B cell (primary cell): ENCODE results near the gene GPX6. TPM values are rescaled to one million over a fixed set of nuclear protein-coding genes. Genes with fewer than 3 reads are reported as not detected.

Source experiments
- ATAC-seq: fragments of 200-7000 bp; cut with Tn5 transposase; one replicate; pipeline ENCODE4 v1.10.0; 2021; ENCODE audit warnings: low read depth, mild to moderate bottlenecking, moderate number of reproducible peaks, moderate library complexity
- CTCF ChIA-PET: fragments of 350-600 bp; sonication (Branson Sonifier 250); formaldehyde crosslinking; loops from one replicate; lab custom pipeline; 2021; ENCODE audit warnings: antibody characterized with exemption, inconsistent platforms; lab: Charles Lee
- POLR2A ChIA-PET: fragments of 350-600 bp; sonication (Branson Sonifier 250); formaldehyde crosslinking; loops from one replicate; lab custom pipeline; 2021; ENCODE audit warnings: antibody characterized with exemption; lab: Charles Lee
- DNase-seq: peaks from one replicate; pipeline ENCODE4 v3.0.0; 2013
- H2AFZ ChIP-seq: 2 replicates; pipeline ENCODE4 v1.6.1; 2012; ENCODE audit warnings: mild to moderate bottlenecking, low read depth, low read length; ENCODE audit not compliant: insufficient read depth, poor library complexity, severe bottlenecking
- H3K27ac ChIP-seq, 2 donors: 1 replicate in 1 of 2; 2 replicates in 1 of 2; pipeline ENCODE4 v1.5.1; 2012 to 2013; ENCODE audit warnings: low read length in 2 of 2, mild to moderate bottlenecking in 2 of 2, moderate library complexity in 1 of 2
- H3K27me3 ChIP-seq, 4 experiments: fragments of 200-600 bp in 1 of 4; sonication (generic) in 1 of 4; replicated peaks in 1 of 4; 1 replicate in 2 of 4; 2 replicates in 2 of 4; pipeline versions ENCODE4 v1.6.1 to v1.7.0; 2013 to 2016; ENCODE audit warnings: low read length in 3 of 4, mild to moderate bottlenecking in 2 of 4, mixed read lengths in 1 of 4, moderate library complexity in 1 of 4; ENCODE audit not compliant: insufficient read depth in 4 of 4, control insufficient read depth in 3 of 4; ENCODE audit errors: control extremely low read depth in 1 of 4
- H3K36me3 ChIP-seq, 2 experiments: replicated peaks in 1 of 2; 1 replicate in 1 of 2; 2 replicates in 1 of 2; pipeline versions ENCODE4 v1.6.1 to v1.7.1; 2013; ENCODE audit warnings: low read length in 1 of 2; ENCODE audit not compliant: insufficient read depth in 2 of 2, control insufficient read depth in 1 of 2; ENCODE audit errors: control extremely low read depth in 1 of 2, extremely low read depth in 1 of 2
- H3K4me1 ChIP-seq, 2 donors: fragments of 200-600 bp in 1 of 2; sonication (generic) in 1 of 2; 1 replicate in 1 of 2; 2 replicates in 1 of 2; pipeline versions ENCODE4 v1.5.1 to v1.6.1; 2013 to 2017; ENCODE audit warnings: low read length in 2 of 2; ENCODE audit not compliant: control insufficient read depth in 2 of 2, insufficient read depth in 2 of 2
- H3K4me2 ChIP-seq: replicated peaks from 2 replicates; pipeline ENCODE3; 2012; ENCODE audit warnings: mild to moderate bottlenecking, low read depth, low read length; ENCODE audit not compliant: poor library complexity, severe bottlenecking
- H3K4me3 ChIP-seq, 5 experiments: fragments of 200-600 bp in 1 of 5; sonication (generic) in 1 of 5; 1 replicate in 3 of 5; 2 replicates in 2 of 5; pipeline versions ENCODE4 v1.5.1 to v1.7.0; 2011 to 2016; ENCODE audit warnings: low read length in 4 of 5, mild to moderate bottlenecking in 4 of 5, low read depth in 2 of 5, control low read depth in 1 of 5, moderate library complexity in 1 of 5; ENCODE audit not compliant: insufficient read depth in 1 of 5; ENCODE audit errors: control extremely low read depth in 1 of 5, extremely low read depth in 1 of 5
- H3K79me2 ChIP-seq: fragments of 200-600 bp; sonication (generic); one replicate; pipeline ENCODE4 v1.6.0; 2016; ENCODE audit warnings: low read length; ENCODE audit not compliant: control insufficient read depth, insufficient read depth
- H3K9ac ChIP-seq: fragments of 200-600 bp; sonication (generic); 2 replicates; pipeline ENCODE4 v1.6.1; 2017; ENCODE audit warnings: mild to moderate bottlenecking, low read length, moderate library complexity
- H3K9me3 ChIP-seq, 3 donors: one replicate each; pipeline versions ENCODE4 v1.6.1 to v1.7.1; 2013; ENCODE audit warnings: low read length in 2 of 3; ENCODE audit not compliant: control insufficient read depth in 2 of 3, insufficient read depth in 1 of 3; ENCODE audit errors: control extremely low read depth in 1 of 3
- H4K20me1 ChIP-seq: 2 replicates; pipeline ENCODE4 v1.6.0; 2012; ENCODE audit warnings: mild to moderate bottlenecking, low read length; ENCODE audit not compliant: insufficient read depth, control insufficient read depth, poor library complexity, severe bottlenecking
- H3K27ac Mint-ChIP-seq: one replicate; pipeline ENCODE4 v1.8.0; 2021; ENCODE audit warnings: mixed read lengths
- H3K27me3 Mint-ChIP-seq: one replicate; pipeline ENCODE4 v1.8.0; 2021; ENCODE audit warnings: mixed read lengths
- H3K4me1 Mint-ChIP-seq: one replicate; pipeline ENCODE4 v1.8.0; 2021; ENCODE audit warnings: mixed read lengths
- H3K4me3 Mint-ChIP-seq: one replicate; pipeline ENCODE4 v1.8.0; 2021; ENCODE audit warnings: mixed read lengths
- H3K9me3 Mint-ChIP-seq: one replicate; pipeline ENCODE4 v1.8.0; 2022; ENCODE audit warnings: mixed read lengths; ENCODE audit not compliant: insufficient read depth
- EZH2 ChIP-seq: IDR thresholded peaks from 2 replicates; pipeline ENCODE4 v1.6.1; 2012; ENCODE audit warnings: borderline replicate concordance, low read depth, mild to moderate bottlenecking, moderate library complexity, low read length; ENCODE audit not compliant: insufficient read depth, poor library complexity, severe bottlenecking
- WGBS: methylation state at CpG from one replicate; pipeline ENCODE4 v1.1.5; 2013; ENCODE audit warnings: missing lambda C conversion rate; ENCODE audit not compliant: insufficient coverage; 5-methylcytosine and 5-hydroxymethylcytosine counted together
- intact Hi-C: fragments of 100-400 bp; cut with micrococcal nuclease; formaldehyde crosslinking; loops from one replicate; pipeline ENCODE4 v1.10.0; 2022
- polyA plus RNA-seq: library from polyadenylated mRNA; depleted of rRNA; stranded (reverse); fragments of >200 nt; gene quantifications from 2 replicates; pipeline ENCODE4 v1.2.3, GENCODE V29; 2012
- total RNA-seq, 2 donors: library from RNA; stranded (reverse); fragments of 120-200 nt in 1 of 2; gene quantifications; 1 replicate in 1 of 2; 2 replicates in 1 of 2; pipeline versions ENCODE4 v1.2.3 to v1.2.4, GENCODE V29; 2013 to 2022
- TF ChIP-seq, protein P1 (sequence below): fragments of 200-600 bp; IDR thresholded peaks from one replicate; pipeline ENCODE4 v1.8.0; 2022; ENCODE audit warnings: antibody characterized with exemption, mild to moderate bottlenecking

The GPX6 gene
- total and polyA plus RNA-seq, 2 donors (not counting 1 experiment from before 2014, with no cell fraction given): not detected

DNA sequence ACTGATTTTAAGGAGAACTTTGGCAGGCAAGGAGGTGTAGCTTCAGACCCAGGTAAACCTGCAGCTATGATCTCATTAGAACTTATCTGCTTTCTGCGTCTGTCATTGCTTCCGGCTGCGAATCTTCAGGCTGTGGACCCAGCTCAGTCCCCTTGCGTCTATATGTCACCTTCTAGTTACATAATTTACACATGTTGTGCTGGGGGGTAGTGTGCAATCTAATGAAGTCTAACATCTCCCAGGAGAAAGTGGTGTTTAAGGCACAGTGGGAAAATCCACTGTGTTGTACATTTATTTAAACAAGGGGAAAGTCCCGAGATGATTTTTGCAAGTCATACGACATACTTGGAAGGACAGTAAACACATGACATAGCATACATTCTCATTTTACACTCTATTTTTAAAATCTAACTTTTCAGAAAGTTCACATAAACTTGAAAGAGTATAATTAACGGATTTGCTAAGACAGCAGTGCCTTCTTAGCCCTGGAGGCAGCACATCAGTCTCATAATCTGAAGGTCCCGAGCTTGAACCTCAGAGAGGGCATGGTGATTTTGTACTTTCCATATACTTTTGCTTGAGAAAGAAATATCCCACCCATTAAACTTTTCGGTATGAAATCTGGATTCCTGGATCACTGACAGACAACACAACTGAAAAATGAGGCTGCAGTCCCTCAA is 35.2 kb downstream of the GPX6 start:
- H4K20me1 ChIP-seq: no peaks in the 10 kb centered on the region
- Mint-ChIP-seq H3K4me3 (no peak overlapping the region), H3K9me3 (no peaks in the 10 kb centered on the region), H3K27me3 (peaks cover 66% of the 10 kb centered on the region), H3K27ac (no peak overlapping the region), H3K4me1 (peaks cover 4% of the 10 kb centered on the region)
- no peak overlapping the region for H3K9ac ChIP-seq
- no peaks in the 10 kb centered on the region for H3K36me3 ChIP-seq
- ATAC-seq (no peak), DNase-seq (no peak)
- intact Hi-C loops: no loop called here
- 93% methylated on average over 3 of the region's 9 CpGs for WGBS
- H3K9me3 ChIP-seq: peaks cover 0 to 3% (median 2%) of the 10 kb centered on the region in 3 donors
- no peak overlapping the region for H3K4me2 ChIP-seq
- no peak overlapping the region for H3K4me3 ChIP-seq
- H3K27me3 ChIP-seq: peaks cover 0 to 22% (median 12%) of the 10 kb centered on the region in 4 experiments
- H2AFZ ChIP-seq: no peak overlapping the region
- no peak for TF ChIP-seq EZH2
- TF ChIP-seq, protein P1, sequence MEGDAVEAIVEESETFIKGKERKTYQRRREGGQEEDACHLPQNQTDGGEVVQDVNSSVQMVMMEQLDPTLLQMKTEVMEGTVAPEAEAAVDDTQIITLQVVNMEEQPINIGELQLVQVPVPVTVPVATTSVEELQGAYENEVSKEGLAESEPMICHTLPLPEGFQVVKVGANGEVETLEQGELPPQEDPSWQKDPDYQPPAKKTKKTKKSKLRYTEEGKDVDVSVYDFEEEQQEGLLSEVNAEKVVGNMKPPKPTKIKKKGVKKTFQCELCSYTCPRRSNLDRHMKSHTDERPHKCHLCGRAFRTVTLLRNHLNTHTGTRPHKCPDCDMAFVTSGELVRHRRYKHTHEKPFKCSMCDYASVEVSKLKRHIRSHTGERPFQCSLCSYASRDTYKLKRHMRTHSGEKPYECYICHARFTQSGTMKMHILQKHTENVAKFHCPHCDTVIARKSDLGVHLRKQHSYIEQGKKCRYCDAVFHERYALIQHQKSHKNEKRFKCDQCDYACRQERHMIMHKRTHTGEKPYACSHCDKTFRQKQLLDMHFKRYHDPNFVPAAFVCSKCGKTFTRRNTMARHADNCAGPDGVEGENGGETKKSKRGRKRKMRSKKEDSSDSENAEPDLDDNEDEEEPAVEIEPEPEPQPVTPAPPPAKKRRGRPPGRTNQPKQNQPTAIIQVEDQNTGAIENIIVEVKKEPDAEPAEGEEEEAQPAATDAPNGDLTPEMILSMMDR: no peak
- no peak overlapping the region for H3K27ac ChIP-seq
- peaks cover 0 to 3% of the 10 kb centered on the region in 2 donors for H3K4me1 ChIP-seq
- no peaks in the 10 kb centered on the region for H3K79me2 ChIP-seq
- ChIA-PET CTCF (no interaction called here), POLR2A (no interaction called here)

DNA sequence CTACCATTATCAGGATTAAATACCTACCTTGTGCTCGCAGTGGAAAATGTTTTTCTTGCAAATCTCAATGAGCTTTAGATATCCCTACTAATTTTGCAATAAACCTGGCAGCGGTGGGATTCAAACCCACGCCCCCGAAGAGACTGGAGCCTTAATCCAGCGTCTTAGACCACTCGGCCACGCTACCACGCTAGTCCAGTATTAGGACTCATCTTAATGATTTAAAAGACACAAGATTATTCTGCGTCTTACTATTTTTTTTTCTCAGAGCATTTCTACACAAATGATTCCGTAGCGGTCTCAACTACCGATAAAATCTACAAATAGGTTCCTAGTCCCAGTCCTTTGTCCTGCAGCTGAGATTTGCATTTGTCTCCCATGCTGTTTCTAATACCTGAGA is 37.1 kb downstream of the GPX6 start:
- ChIA-PET POLR2A (no interaction called here), CTCF (interaction anchor here (0.5 kb wide), 1 partner anchor 869 kb away, joined by 3 read pairs; no protein-coding TSS in a partner anchor)
- Histone ChIP-seq H3K36me3 (no peaks in the 10 kb centered on the region), H3K27me3 (peaks cover 0 to 36% (median 23%) of the 10 kb centered on the region in 4 experiments), H3K4me1 (peaks cover 3 to 8% of the 10 kb centered on the region in 2 donors), H3K79me2 (no peaks in the 10 kb centered on the region), H2AFZ (no peak overlapping the region), H4K20me1 (no peaks in the 10 kb centered on the region), H3K27ac (no peak overlapping the region), H3K9me3 (peaks cover 0 to 2% (median 0%) of the 10 kb centered on the region in 3 donors), H3K4me2 (no peak overlapping the region), H3K4me3 (no peak overlapping the region), H3K9ac (no peak overlapping the region)
- Mint-ChIP-seq H3K4me1 (peaks cover 7% of the 10 kb centered on the region), H3K9me3 (no peaks in the 10 kb centered on the region), H3K27me3 (peaks cover 74% of the 10 kb centered on the region), H3K27ac (no peak overlapping the region), H3K4me3 (no peak overlapping the region)
- intact Hi-C loops: no loop called here
- no peak for TF ChIP-seq EZH2
- TF ChIP-seq, protein P1: no peak
- ATAC-seq (no peak), DNase-seq (no peak)
- whole genome bisulfite sequencing: 53% methylated on average over 12 of the region's 12 CpGs
